SK-MEL-5 (cell line): ENCODE measurements around the gene PA2G4. TPM values are rescaled to one million over a fixed set of nuclear protein-coding genes. Genes with fewer than 3 reads are reported as not detected.
A peak's percentile ranks its signal among the peaks of the same experiment; 100 is the strongest.

Experiments used
- DNase-seq: peaks from one replicate; pipeline ENCODE4 v3.0.0-alpha.2; 2016; ENCODE audit warnings: low read depth, low spot score
- in situ Hi-C: cut with HindIII; loops from 2 replicates; pipeline ENCODE4 v1.10.0; 2016; ENCODE audit warnings: low sequenced_read_pairs, high pct_unique_total_duplicates, low pct_unique_long_range_greater_than_20kb
- total RNA-seq: library from RNA; depleted of rRNA; stranded (reverse); fragments of >200 nt; shearing (Covaris generic); gene quantifications from 2 replicates; pipeline ENCODE4 v1.2.3, GENCODE V29; 2014; rRNA removed

PA2G4 gene
- total RNA-seq, 1 experiment from 2014 or later: 473 TPM

DNA sequence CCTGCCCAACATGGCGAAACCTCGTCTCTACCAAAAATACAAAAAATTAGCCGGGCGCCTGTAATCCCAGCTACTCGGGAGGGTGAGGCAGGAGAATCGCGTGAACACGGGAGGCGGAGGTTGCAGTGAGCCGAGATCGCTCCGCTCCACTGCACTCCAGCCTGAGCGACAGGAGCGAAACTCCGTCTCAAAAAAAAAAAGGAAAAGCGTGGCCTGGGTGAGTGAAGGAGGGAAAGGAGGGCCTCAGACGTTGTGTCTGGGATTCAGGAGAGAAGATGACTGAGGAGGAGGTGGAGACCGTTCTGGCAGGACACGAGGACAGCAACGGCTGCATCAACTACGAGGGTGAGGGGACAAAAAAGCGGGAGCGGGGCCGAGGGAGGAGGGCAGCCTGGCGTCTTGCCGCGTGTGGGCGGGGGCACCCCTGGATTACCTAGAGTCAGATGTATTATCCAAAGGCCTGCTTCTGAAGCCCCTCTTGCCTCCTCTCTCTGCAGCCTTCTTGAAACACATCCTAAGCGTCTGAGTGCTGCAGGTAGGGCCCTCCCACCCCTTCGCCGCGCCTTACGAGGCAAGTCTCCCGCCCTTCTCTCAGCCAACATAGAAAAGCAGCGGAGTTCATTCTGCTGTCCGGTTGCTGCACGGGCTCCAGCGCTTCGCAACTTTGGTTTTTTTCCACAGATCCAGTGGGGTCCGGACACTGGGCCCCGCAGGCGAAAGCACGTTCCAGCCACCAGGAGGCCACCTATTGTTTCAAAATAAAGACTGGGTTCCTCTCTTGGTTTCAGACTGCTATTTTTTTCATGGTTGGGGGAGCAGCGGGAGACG is 53.1 kb downstream of the PA2G4 start:
- peak; percentile 50 for DNase-seq
- in situ Hi-C loops: no loop called here

DNA sequence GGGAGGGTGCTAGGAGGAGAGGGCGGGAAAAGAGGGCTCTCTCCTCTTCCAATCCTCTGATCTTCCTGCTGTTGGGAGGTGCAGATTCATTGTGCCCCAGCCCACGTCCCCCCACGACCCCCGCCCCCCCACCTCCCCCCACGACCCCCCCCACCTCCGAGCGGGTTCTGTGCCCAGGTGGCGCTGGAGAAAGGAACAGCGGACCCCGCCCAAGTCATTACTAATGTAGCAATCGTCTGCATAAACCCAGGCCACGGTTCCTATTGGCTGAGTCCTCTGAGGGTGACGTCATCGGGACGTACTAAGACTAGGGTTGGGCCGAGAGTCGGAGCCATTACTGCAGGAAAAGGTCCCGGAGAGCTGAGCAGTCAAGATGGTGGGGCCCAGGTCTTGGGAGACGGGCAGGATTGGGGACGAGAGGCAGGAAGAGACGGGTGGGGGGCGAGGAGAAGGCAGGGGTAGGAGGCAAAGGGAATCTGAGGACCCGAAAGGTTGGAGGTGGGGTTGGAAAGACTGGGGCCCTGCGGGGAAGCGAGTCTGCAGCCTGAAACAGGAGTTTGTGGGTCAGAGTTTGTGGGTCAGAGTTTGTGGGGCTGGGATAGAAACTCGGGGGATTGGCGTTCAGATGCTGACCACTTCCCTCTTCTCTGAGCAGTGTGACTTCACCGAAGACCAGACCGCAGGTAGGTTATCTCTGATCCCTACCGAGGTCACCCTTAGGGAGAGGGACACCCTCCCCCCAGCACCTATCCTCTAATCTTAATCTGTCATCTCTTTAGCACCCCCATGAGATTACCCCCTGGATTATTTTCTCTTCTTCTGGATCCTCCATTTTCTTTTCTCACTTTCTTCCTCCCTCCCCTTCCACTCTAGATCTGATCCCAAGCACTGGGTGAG is 53.9 kb downstream of the PA2G4 start, which contains the start of gene MYL6:
Gene MYL6 (plus strand): TSS at position 331 of the 897 bp plus-strand sequence. CDS start 43 bp downstream, at position 374.
- peak; percentile 97 for DNase-seq
- in situ Hi-C loops: no loop called here

DNA sequence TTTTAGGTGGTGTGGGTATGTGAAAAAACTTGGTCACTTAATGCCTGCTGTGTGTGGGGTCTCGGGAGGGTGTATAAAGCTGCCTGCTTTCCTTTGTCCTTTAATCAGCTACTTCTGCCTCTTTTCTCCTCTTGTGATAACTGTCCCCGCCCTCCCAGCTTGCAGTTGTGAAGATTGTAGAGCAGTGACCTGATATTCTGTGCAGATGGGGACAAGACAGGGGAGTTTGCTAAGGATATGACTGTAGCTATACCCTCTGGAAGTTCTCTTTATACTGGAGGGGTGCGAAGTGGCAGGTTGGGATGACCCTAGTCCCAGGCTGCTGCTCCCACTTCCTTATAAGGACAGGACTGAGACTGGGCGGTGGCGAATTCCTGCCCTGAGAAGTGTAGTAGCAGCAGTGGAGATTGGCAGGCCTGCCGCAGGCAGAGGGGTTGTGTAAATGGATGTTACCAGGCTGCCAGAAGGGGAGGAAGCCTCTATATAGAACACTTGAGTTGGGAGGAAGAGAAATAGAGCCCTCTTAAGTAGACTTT is 54.6 kb downstream of the PA2G4 start:
- in situ Hi-C loops: no loop called here
- DNase-seq: peak; percentile 40

DNA sequence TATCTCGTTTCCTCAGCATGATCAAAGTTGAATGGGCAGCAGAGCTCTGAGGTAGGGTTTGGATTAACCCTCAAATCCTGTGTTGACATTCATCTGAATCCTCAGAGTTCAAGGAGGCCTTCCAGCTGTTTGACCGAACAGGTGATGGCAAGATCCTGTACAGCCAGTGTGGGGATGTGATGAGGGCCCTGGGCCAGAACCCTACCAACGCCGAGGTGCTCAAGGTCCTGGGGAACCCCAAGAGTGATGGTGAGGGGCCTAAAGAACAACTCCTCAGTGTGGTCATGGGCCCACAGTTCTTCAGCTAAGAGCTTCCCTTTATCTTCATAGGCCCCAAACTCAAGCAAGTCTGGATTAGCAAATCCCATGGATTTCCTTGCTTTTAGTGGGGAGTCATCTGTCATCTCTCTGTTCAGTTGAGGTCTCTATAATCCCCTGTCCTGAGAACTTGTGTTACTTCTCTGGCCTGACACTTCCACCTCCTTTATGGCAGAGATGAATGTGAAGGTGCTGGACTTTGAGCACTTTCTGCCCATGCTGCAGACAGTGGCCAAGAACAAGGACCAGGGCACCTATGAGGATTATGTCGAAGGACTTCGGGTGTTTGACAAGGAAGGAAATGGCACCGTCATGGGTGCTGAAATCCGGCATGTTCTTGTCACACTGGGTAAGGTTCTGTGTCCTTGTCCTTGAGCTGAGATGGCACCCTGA is 55.3 kb downstream of the PA2G4 start:
- no peak for DNase-seq
- in situ Hi-C loops: no loop called here

DNA sequence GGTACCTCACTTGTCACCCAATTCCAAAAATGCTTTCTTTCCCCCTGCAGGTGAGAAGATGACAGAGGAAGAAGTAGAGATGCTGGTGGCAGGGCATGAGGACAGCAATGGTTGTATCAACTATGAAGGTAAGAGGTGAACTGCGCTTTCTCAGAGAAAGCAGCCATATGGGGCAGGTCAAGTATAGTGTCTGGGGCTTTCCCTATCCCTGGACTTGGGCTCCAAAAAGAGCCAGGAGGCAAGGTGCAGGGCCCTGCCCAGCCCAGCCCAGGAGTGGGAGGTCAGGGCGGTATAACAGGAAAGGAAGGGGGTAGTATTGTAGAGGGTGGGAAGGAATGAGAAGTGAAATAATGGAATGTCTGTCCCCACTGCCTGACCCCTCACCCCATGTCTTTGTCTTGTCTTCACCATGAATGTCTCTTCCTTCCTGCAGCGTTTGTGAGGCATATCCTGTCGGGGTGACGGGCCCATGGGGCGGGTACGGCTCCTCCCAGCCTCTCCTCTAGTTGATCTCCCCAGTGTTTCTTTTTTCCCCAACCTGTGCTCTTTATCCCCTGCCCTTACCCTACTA is 55.9 kb downstream of the PA2G4 start:
- in situ Hi-C loops: no loop called here
- no peak for DNase-seq

DNA sequence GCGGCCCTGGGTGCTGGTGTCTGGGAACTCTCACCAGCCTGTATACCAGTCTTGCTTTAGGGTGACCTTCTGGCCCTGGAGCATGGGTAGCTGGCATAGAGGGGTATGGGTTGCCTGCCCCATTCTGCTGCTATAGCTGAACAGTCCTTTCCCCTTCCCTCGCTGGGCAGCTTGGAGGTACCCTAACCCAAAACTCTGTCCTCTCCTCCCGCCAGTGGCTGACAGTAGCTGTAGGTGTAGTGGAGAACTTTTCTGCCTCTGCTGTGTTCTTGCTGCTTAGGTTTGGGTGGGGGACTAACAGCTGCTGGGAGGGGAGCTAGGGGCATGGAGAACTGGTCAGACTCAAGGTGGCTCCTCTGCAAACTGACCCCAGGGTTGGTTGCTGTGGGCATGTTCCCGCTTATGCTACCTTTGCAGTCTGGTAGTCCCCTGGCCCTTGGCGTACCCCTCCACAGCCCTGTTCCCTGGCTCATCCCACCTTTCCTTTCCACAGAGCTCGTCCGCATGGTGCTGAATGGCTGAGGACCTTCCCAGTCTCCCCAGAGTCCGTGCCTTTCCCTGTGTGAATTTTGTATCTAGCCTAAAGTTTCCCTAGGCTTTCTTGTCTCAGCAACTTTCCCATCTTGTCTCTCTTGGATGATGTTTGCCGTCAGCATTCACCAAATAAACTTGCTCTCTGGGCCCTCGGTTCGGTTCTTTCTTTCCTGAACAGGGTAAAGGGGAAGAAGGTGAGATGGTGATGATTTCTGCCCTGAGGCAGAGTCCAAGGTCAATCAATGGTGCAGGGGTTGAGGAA is 56.7 kb downstream of the PA2G4 start:
- in situ Hi-C loops: no loop called here
- DNase-seq: no peak

DNA sequence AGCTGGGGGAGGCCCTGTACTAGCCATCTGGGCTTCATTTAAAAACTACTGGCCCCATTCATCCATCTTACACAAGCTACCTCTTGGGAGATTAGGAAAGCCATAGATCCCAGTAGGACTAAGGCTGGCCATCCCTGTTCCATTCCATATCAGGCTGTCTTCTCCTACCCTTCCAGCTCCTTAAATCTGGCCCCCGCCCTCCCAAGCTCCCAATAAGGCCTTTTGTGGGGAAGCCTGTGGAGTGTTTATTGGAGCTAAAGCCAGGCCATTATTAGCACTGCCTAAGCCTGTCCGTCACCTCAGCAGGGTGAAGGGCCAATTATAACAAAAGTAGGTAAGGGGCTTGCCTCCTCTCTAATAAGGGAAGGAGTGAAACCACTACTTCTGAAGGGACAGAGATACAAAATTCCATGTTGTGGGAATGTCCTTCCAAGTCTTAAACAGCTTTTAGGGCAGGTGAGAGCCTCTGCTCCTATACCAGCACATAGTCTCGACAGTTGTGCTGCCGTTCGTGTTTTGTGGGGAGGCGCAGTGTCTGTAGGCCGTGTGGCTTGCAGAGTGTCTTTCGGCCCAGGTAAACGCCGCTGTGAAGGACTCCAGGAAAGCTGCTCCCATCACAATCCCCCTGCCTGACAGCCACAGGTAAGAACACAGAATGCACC is 57.5 kb downstream of the PA2G4 start:
- in situ Hi-C loops: no loop called here
- no peak for DNase-seq

DNA sequence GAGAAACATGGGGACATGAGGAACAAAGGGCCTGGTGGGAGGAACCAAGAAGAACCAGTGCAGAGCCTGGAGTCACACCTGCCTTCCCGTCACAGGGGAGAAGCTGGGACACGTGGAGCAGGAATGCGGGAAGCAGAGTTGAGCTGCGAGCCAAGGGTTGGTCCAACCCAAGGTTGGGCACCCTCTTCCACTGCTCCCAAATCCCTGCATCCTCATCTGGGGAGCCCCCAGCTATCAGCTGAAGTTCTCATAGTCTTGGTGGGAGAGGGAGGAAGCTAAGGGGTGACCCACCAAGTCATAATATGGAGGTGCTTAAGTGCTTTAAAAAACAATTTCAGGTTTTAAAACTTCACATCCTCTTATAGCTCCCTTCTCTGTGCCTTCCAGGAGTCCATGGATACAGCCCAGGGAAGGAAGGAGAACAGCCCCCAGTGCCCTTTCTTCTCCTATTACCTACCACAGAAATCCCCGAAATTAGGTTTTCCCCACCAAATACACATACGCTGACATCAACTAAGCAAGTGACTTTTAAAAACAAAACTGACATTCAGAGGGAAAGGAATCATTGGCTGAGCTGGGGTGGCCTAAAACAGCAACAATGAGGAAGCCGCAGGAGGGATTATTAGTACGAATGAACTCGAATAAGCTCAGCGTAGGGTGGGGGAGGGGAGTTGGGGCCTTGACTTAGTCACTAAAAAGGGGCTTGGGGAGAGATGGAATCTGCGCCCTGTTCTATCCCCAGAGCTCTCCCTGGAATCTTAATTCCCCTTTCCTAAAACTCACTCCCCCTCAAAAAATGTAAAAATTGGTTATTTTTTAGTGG is 58.3 kb downstream of the PA2G4 start:
- in situ Hi-C loops: no loop called here
- no peak for DNase-seq

Other genes starting within 250 kb of the PA2G4 start
- gene PYM1, start 176.7 kb upstream of the PA2G4 start, total RNA-seq: 21.1 and 29.2 TPM in 2 replicates
- 5.7 and 6.9 TPM in 2 replicates for gene DGKA, start 173.4 kb upstream of the PA2G4 start, total RNA-seq
- gene PMEL, start 138.5 kb upstream of the PA2G4 start, total RNA-seq: 10,199 and 10,765 TPM in 2 replicates
- 896 and 917 TPM in 2 replicates for gene CDK2, start 137.7 kb upstream of the PA2G4 start, total RNA-seq
- gene RAB5B, start 130.5 kb upstream of the PA2G4 start, total RNA-seq: 169 and 175 TPM in 2 replicates
- 11.2 and 16.1 TPM in 2 replicates for gene SUOX, start 107.3 kb upstream of the PA2G4 start, total RNA-seq
- 0.79 and 1.1 TPM in 2 replicates for gene IKZF4, start 83.5 kb upstream of the PA2G4 start, total RNA-seq
- 372 and 394 TPM in 2 replicates for gene RPS26, start 62.6 kb upstream of the PA2G4 start, total RNA-seq
- 114 and 125 TPM in 2 replicates for gene ERBB3, start 24.4 kb upstream of the PA2G4 start, total RNA-seq
- 5,360 and 5,858 TPM in 2 replicates for gene RPL41, start 12.1 kb downstream of the PA2G4 start, total RNA-seq
- 5.6 and 7.3 TPM in 2 replicates for gene ZC3H10, start 13.7 kb downstream of the PA2G4 start, total RNA-seq
- gene ESYT1, start 23.7 kb downstream of the PA2G4 start, total RNA-seq: 90.9 and 100 TPM in 2 replicates
- 63.2 and 66.0 TPM in 2 replicates for gene MYL6B, start 48.0 kb downstream of the PA2G4 start, total RNA-seq
- gene MYL6, start 53.8 kb downstream of the PA2G4 start, total RNA-seq: 483 and 574 TPM in 2 replicates
- gene SMARCC2, start 84.9 kb downstream of the PA2G4 start, total RNA-seq: 20.9 and 39.0 TPM in 2 replicates
- gene RNF41, start 117.4 kb downstream of the PA2G4 start, total RNA-seq: 47.7 and 48.9 TPM in 2 replicates
- gene NABP2, start 119.8 kb downstream of the PA2G4 start, total RNA-seq: 37.8 and 47.5 TPM in 2 replicates
- gene SLC39A5, start 125.5 kb downstream of the PA2G4 start, total RNA-seq: not detected in 2 replicates
- 13.5 and 14.7 TPM in 2 replicates for gene ANKRD52, start 153.8 kb downstream of the PA2G4 start, total RNA-seq
- gene COQ10A, start 162.4 kb downstream of the PA2G4 start, total RNA-seq: 16.4 and 18.4 TPM in 2 replicates
- 110 and 119 TPM in 2 replicates for gene CS, start 195.8 kb downstream of the PA2G4 start, total RNA-seq
- 311 and 316 TPM in 2 replicates for gene CNPY2, start 211.4 kb downstream of the PA2G4 start, total RNA-seq
- gene PAN2, start 229.4 kb downstream of the PA2G4 start, total RNA-seq: 32.5 and 50.6 TPM in 2 replicates
- 0.34 TPM in 1 of 2 replicates, not detected in the other for gene IL23A, start 234.3 kb downstream of the PA2G4 start, total RNA-seq